Peyer's patch (tissue), 4 donors: ENCODE data around the gene RAB28.

ENCODE experiments used
- CTCF ChIP-seq, 6 experiments: fragments of 450-650 bp in 4 of 6; fragments of 200-600 bp in 2 of 6; sonication (generic) in 1 of 6; IDR thresholded peaks; one replicate each; pipeline ENCODE4 v1.5.1; 2017 to 2019; ENCODE audit warnings: antibody characterized with exemption in 6 of 6, mild to moderate bottlenecking in 3 of 6, moderate library complexity in 1 of 6
- POLR2A ChIP-seq, 2 donors: fragments of 450-650 bp; IDR thresholded peaks; one replicate each; pipeline ENCODE4 v1.5.1; 2017; ENCODE audit warnings: antibody characterized with exemption in 2 of 2, mild to moderate bottlenecking in 2 of 2, moderate library complexity in 2 of 2

DNA sequence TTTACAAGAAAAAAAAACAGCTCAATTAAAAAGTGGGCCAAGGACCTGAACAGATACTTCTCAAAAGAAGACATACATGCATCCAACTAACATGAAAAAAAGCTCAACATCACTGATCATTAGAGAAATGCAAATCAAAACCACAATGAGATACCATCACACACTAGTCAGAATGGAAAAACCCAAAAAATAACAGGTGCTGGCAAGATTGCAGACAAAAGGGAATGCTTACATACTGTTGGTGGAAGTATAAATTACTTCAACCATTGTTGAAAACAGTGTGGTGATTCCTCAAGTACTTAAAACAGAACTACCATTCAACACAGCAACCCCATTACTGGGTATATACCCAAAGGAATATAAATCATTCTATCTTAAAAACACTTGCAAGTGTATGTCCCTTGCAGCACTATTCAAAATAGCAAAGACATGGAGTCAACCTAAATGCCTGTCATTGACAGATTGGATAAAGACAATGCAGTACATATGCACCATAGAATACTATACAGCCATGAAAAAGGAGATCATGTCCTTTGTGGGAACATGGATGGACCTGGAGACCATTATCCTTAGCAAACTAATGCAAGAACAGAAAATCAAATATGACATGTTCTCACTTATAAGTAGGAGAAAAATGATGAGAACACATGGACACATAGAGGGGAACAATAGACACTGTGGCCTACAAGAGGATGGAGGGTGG is 97.6 kb downstream of the RAB28 start:
- no peak for TF ChIP-seq CTCF (IDR thresholded peaks at IDR 0.05)
- no peak for TF ChIP-seq POLR2A (IDR thresholded peaks at IDR 0.05)
